Endothelial cell (in vitro differentiated cells): Measurements from ENCODE around the gene ZC3H14. TPM values are rescaled to one million over a fixed set of nuclear protein-coding genes. Genes with fewer than 3 reads are reported as not detected.

ENCODE experiments used
- DNase-seq: peaks from one replicate; pipeline ENCODE4 v3.0.0; 2021; ENCODE audit warnings: low spot score
- H3K27ac Mint-ChIP-seq: one replicate; pipeline ENCODE4 v1.8.0; 2021; ENCODE audit warnings: mixed read lengths, inconsistent platforms; ENCODE audit not compliant: unreplicated experiment
- H3K27me3 Mint-ChIP-seq: one replicate; pipeline ENCODE4 v1.8.0; 2021; ENCODE audit warnings: mild to moderate bottlenecking, moderate library complexity, mixed read lengths, inconsistent platforms; ENCODE audit not compliant: unreplicated experiment
- H3K36me3 Mint-ChIP-seq: one replicate; pipeline ENCODE4 v1.8.0; 2021; ENCODE audit warnings: mild to moderate bottlenecking, low read depth, mixed read lengths, inconsistent platforms; ENCODE audit not compliant: unreplicated experiment
- H3K4me1 Mint-ChIP-seq: one replicate; pipeline ENCODE4 v1.8.0; 2021; ENCODE audit warnings: mild to moderate bottlenecking, mixed read lengths, inconsistent platforms; ENCODE audit not compliant: unreplicated experiment
- H3K4me3 Mint-ChIP-seq: one replicate; pipeline ENCODE4 v1.8.0; 2021; ENCODE audit warnings: mild to moderate bottlenecking, mixed read lengths, inconsistent platforms; ENCODE audit not compliant: unreplicated experiment
- H3K9me3 Mint-ChIP-seq: one replicate; pipeline ENCODE4 v1.8.0; 2021; ENCODE audit warnings: mixed read lengths, inconsistent platforms; ENCODE audit not compliant: unreplicated experiment
- total RNA-seq: library from RNA; stranded (reverse); fragmentation: NEBNext Ultra II Directional; extraction: Animal tissue kit (Norgen Biotek cat#: 25700); gene quantifications from one replicate; pipeline ENCODE4 v1.2.1, GENCODE V29; 2021; ENCODE audit not compliant: unreplicated experiment
- TF ChIP-seq, protein P1 (sequence below): fragments of 200-600 bp; sonication (generic); IDR thresholded peaks from one replicate; pipeline ENCODE4 v1.5.0; 2021; ENCODE audit warnings: antibody characterized with exemption; ENCODE audit not compliant: unreplicated experiment

ZC3H14 gene
- total RNA-seq, 1 donor from 2014 or later: 57.7 TPM

- peaks cover 7% of the 10 kb centered on the region for H3K9me3 Mint-ChIP-seq
- H3K27ac Mint-ChIP-seq: no peak overlapping the region
- no peak overlapping the region for H3K4me3 Mint-ChIP-seq
- no peaks in the 10 kb centered on the region for H3K4me1 Mint-ChIP-seq
- H3K27me3 Mint-ChIP-seq: peaks cover 4% of the 10 kb centered on the region
- TF ChIP-seq, protein P1, sequence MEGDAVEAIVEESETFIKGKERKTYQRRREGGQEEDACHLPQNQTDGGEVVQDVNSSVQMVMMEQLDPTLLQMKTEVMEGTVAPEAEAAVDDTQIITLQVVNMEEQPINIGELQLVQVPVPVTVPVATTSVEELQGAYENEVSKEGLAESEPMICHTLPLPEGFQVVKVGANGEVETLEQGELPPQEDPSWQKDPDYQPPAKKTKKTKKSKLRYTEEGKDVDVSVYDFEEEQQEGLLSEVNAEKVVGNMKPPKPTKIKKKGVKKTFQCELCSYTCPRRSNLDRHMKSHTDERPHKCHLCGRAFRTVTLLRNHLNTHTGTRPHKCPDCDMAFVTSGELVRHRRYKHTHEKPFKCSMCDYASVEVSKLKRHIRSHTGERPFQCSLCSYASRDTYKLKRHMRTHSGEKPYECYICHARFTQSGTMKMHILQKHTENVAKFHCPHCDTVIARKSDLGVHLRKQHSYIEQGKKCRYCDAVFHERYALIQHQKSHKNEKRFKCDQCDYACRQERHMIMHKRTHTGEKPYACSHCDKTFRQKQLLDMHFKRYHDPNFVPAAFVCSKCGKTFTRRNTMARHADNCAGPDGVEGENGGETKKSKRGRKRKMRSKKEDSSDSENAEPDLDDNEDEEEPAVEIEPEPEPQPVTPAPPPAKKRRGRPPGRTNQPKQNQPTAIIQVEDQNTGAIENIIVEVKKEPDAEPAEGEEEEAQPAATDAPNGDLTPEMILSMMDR: no peak
- DNase-seq: no peak
- no peaks in the 10 kb centered on the region for H3K36me3 Mint-ChIP-seq
Observed at GRCh38 chr14:88668448-88669116, 105.7 kb downstream of the ZC3H14 start.

- Mint-ChIP-seq H3K27ac (no peak overlapping the region), H3K4me3 (no peak overlapping the region), H3K4me1 (no peaks in the 10 kb centered on the region), H3K36me3 (no peaks in the 10 kb centered on the region), H3K9me3 (peaks cover 7% of the 10 kb centered on the region), H3K27me3 (peaks cover 4% of the 10 kb centered on the region)
- DNase-seq: no peak
- TF ChIP-seq, protein P1: no peak
Observed at GRCh38 chr14:88669346-88669745, 106.5 kb downstream of the ZC3H14 start.

Other genes starting within 250 kb of the ZC3H14 start
- gene KCNK10, start 239.8 kb upstream of the ZC3H14 start, total RNA-seq: 2.3 TPM
- 39.3 TPM for gene SPATA7, start 177.4 kb upstream of the ZC3H14 start, total RNA-seq
- 22.1 TPM for gene PTPN21, start 8.0 kb upstream of the ZC3H14 start, total RNA-seq
- 0.13 TPM for gene EML5, start 229.9 kb downstream of the ZC3H14 start, total RNA-seq